NCI-H2227 treated with DMSO at 0.1 percent for 48 hours (cell line): ENCODE measurements around the gene TMEM179.
"Not testable (repeated sequence)": the region's sequence is repeated elsewhere in the genome, so short reads cannot be mapped to it uniquely, and the experiment has no call there.

Source experiments
- DNase-seq: peaks from one replicate; lab custom pipeline; 2025; lab: John Stamatoyannopoulos, UW

TMEM179 gene

GRCh38 chr14:104585966-104586697 is 18.4 kb downstream of the TMEM179 start:
- DNase-seq, result no peak

GRCh38 chr14:104584557-104584956 is 20.0 kb downstream of the TMEM179 start:
- peak; percentile 50 for DNase-seq

GRCh38 chr14:104583424-104584306 is 20.9 kb downstream of the TMEM179 start:
- DNase-seq, result no peak

- DNase-seq, result no peak
These were observed 21.9 kb downstream of the TMEM179 start for GRCh38 chr14:104582662-104583061.

GRCh38 chr14:104582005-104582404 is 22.6 kb downstream of the TMEM179 start:
- DNase-seq, result no peak

GRCh38 chr14:104581521-104581920 is 23.1 kb downstream of the TMEM179 start:
- DNase-seq, result no peak

- DNase-seq, result no peak
These were observed 23.6 kb downstream of the TMEM179 start for GRCh38 chr14:104580961-104581360.

- DNase-seq, result not testable (repeated sequence)
These were observed 24.6 kb downstream of the TMEM179 start for GRCh38 chr14:104579939-104580338.

GRCh38 chr14:104579507-104579906 is 25.1 kb downstream of the TMEM179 start, which contains the start of gene C14orf180:
TSS of gene C14orf180 (plus strand) at chr14:104579764. CDS start at chr14:104586431, 6,667 bp downstream.
- no peak for DNase-seq

- DNase-seq, result no peak
These were observed 26.3 kb downstream of the TMEM179 start for GRCh38 chr14:104578321-104578720.

GRCh38 chr14:104577847-104578301 is 26.7 kb downstream of the TMEM179 start:
- DNase-seq, result no peak

GRCh38 chr14:104577426-104577825 is 27.1 kb downstream of the TMEM179 start:
- no peak for DNase-seq

GRCh38 chr14:104576970-104577332 is 27.6 kb downstream of the TMEM179 start:
- no peak for DNase-seq

GRCh38 chr14:104576232-104576969 is 28.2 kb downstream of the TMEM179 start:
- no peak for DNase-seq

GRCh38 chr14:104574978-104575583 is 29.5 kb downstream of the TMEM179 start:
- no peak for DNase-seq

GRCh38 chr14:104574536-104574935 is 30.0 kb downstream of the TMEM179 start:
- no peak for DNase-seq

- no peak for DNase-seq
These were observed 30.6 kb downstream of the TMEM179 start for GRCh38 chr14:104573930-104574329.

- DNase-seq, result no peak
These were observed 31.9 kb downstream of the TMEM179 start for GRCh38 chr14:104572668-104573067.

GRCh38 chr14:104572024-104572626 is 32.4 kb downstream of the TMEM179 start:
- no peak for DNase-seq

GRCh38 chr14:104571246-104571645 is 33.3 kb downstream of the TMEM179 start:
- peak; percentile 13 for DNase-seq

- DNase-seq, result no peak
These were observed 35.1 kb downstream of the TMEM179 start for GRCh38 chr14:104569435-104569834.
